Liver (tissue), 9 donors: ENCODE results near the gene CPO. TPM values are rescaled to one million over a fixed set of nuclear protein-coding genes. Genes with fewer than 3 reads are reported as not detected.

Experiments
- DNase-seq: peaks from one replicate; pipeline ENCODE4 v3.0.0-alpha.2; 2017; ENCODE audit warnings: low spot score
- H3K27ac ChIP-seq, 2 donors: one replicate each; pipeline ENCODE4 v1.7.0; 2013; ENCODE audit warnings: inconsistent platforms in 2 of 2, low read length in 2 of 2, control low read depth in 1 of 2, low read depth in 1 of 2, mild to moderate bottlenecking in 1 of 2
- H3K27me3 ChIP-seq, 4 donors: one replicate each; pipeline versions ENCODE4 v1.6.1 to v1.7.0; 2013; ENCODE audit warnings: low read length in 3 of 4, inconsistent platforms in 1 of 4, mild to moderate bottlenecking in 1 of 4, moderate library complexity in 1 of 4; ENCODE audit not compliant: control insufficient read depth in 4 of 4, insufficient read depth in 4 of 4
- H3K36me3 ChIP-seq, 4 donors: one replicate each; pipeline versions ENCODE4 v1.6.1 to v1.7.0; 2013; ENCODE audit warnings: low read length in 3 of 4, mild to moderate bottlenecking in 3 of 4, low read depth in 1 of 4, moderate library complexity in 1 of 4; ENCODE audit not compliant: control insufficient read depth in 4 of 4, insufficient read depth in 3 of 4
- H3K4me1 ChIP-seq, 4 donors: one replicate each; pipeline versions ENCODE4 v1.6.1 to v1.7.0; 2013; ENCODE audit warnings: low read length in 3 of 4, mild to moderate bottlenecking in 3 of 4, moderate library complexity in 1 of 4; ENCODE audit not compliant: control insufficient read depth in 4 of 4, insufficient read depth in 4 of 4
- H3K4me3 ChIP-seq, 3 donors: one replicate each; pipeline versions ENCODE4 v1.6.1 to v1.7.0; 2013; ENCODE audit warnings: low read length in 3 of 3, control low read depth in 1 of 3, low read depth in 1 of 3, mild to moderate bottlenecking in 1 of 3
- H3K9ac ChIP-seq, 2 donors: one replicate each; pipeline ENCODE4 v1.7.0; 2013; ENCODE audit warnings: low read length in 2 of 2, mild to moderate bottlenecking in 2 of 2, moderate library complexity in 2 of 2, control low read depth in 1 of 2, low read depth in 1 of 2
- H3K9me3 ChIP-seq, 4 donors: one replicate each; pipeline versions ENCODE4 v1.6.1 to v1.7.0; 2013; ENCODE audit warnings: low read length in 3 of 4; ENCODE audit not compliant: control insufficient read depth in 4 of 4
- EGR1 ChIP-seq, 2 donors: IDR thresholded peaks; 2 replicates each; pipeline ENCODE4 v1.6.1; 2016 to 2018; ENCODE audit warnings: antibody characterized with exemption in 2 of 2, low read depth in 2 of 2
- HNF4A ChIP-seq, 2 donors: conservative IDR thresholded peaks; 2 replicates each; pipeline ENCODE4 v1.6.1; 2016; ENCODE audit warnings: antibody characterized with exemption in 2 of 2, mild to moderate bottlenecking in 2 of 2
- HNF4G ChIP-seq: IDR thresholded peaks from 2 replicates; pipeline ENCODE4 v1.6.1; 2016; ENCODE audit warnings: antibody characterized with exemption
- JUND ChIP-seq, 2 donors: IDR thresholded peaks; 2 replicates each; pipeline ENCODE4 v1.6.1; 2016; ENCODE audit warnings: antibody characterized with exemption in 2 of 2
- NR2F2 ChIP-seq: IDR thresholded peaks from 2 replicates; pipeline ENCODE4 v1.6.1; 2016; ENCODE audit warnings: antibody characterized with exemption
- RAD21 ChIP-seq, 2 donors: IDR thresholded peaks; 2 replicates each; pipeline ENCODE4 v1.6.1; 2016; ENCODE audit warnings: antibody characterized with exemption in 2 of 2, mild to moderate bottlenecking in 2 of 2
- REST ChIP-seq: IDR thresholded peaks from 2 replicates; pipeline ENCODE4 v1.6.1; 2016; ENCODE audit warnings: antibody characterized with exemption, mild to moderate bottlenecking
- SP1 ChIP-seq: IDR thresholded peaks from 2 replicates; pipeline ENCODE4 v1.6.1; 2018; ENCODE audit warnings: antibody characterized with exemption, mild to moderate bottlenecking
- TAF1 ChIP-seq: conservative IDR thresholded peaks from 2 replicates; pipeline ENCODE4 v1.6.1; 2016; ENCODE audit warnings: antibody characterized with exemption, mild to moderate bottlenecking
- YY1 ChIP-seq: IDR thresholded peaks from 2 replicates; pipeline ENCODE4 v1.6.1; 2016; ENCODE audit warnings: antibody characterized with exemption, mild to moderate bottlenecking
- WGBS: extraction: QIAGEN DNeasy Blood & Tissue Kit; methylation state at CpG from one replicate; pipeline ENCODE4 v1.1.7; 2013; 5-methylcytosine and 5-hydroxymethylcytosine counted together
- polyA plus RNA-seq, 2 donors: library from polyadenylated mRNA; stranded (reverse) in 1 of 2; unstranded in 1 of 2; fragments of 200-250 nt in 1 of 2; fragments of >200 nt in 1 of 2; fragmentation: Nextera tagmentation in 1 of 2; extraction: Ambion mirVana in 1 of 2; gene quantifications; one replicate each; pipeline versions ENCODE4 v1.2.1 to v1.2.3, GENCODE V29; 2013 to 2015
- total RNA-seq, 2 donors: library from RNA; depleted of rRNA; stranded (reverse); fragments of >200 nt; gene quantifications; one replicate each; pipeline ENCODE4 v1.2.3, GENCODE V29; 2014
- TF ChIP-seq, protein P1 (sequence below): IDR thresholded peaks from 2 replicates; pipeline ENCODE4 v1.6.1; 2016; ENCODE audit warnings: antibody characterized with exemption
- TF ChIP-seq, protein P2 (sequence below): IDR thresholded peaks from 2 replicates; pipeline ENCODE4 v1.6.1; 2016; ENCODE audit warnings: antibody characterized with exemption
- TF ChIP-seq, protein P3 (sequence below): fragments of 150-350 bp; IDR thresholded peaks from 2 replicates; pipeline ENCODE4 v1.5.1; 2017; ENCODE audit warnings: improper control_type of control experiment, low read depth, low read length; ENCODE audit not compliant: missing input control
- TF ChIP-seq, protein P4 (sequence below): IDR thresholded peaks from 2 replicates; pipeline ENCODE4 v1.6.1; 2016; ENCODE audit warnings: antibody characterized with exemption
- donor health status: healthy.
- donor health status: healthy.
- donor health status: healthy.
- donor health status: healthy.
- donor health status: healthy.

CPO gene
- total and polyA plus RNA-seq, 4 donors, result 0.07 to 0.31 (median 0.25) TPM; not detected in 1

- H3K27ac ChIP-seq, result no peak overlapping the region
- WGBS, result 45% methylated on average over 2 of the region's 2 CpGs
These were observed 2.5 kb upstream of the CPO start for GRCh38 chr2:206936843-206937230.

DNA sequence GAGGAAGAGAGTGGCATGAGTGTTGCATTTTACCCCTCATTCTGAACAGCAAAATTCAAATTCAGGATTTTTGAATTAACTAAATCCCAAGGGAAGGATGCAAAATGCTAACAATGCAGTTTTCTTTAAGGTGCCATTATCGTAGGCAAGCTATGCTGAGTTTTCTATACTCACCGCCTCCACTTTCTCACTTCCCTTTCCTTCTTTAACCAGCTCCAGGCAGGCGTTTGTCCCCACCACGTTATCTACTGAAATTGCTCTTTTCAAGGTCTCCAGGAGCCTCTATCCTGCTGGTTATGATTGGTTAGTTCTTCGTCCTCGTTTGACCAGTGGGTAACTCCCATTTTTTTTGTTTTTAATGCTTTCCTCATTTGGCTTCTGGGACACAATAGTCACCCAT is 1.8 kb upstream of the CPO start:
- no peaks in the 10 kb centered on the region for H3K9me3 ChIP-seq
- H3K4me3 ChIP-seq, result no peak overlapping the region
- no peak overlapping the region for H3K27ac ChIP-seq
- no peaks in the 10 kb centered on the region for H3K4me1 ChIP-seq
- no peak for TF ChIP-seq EGR1 (IDR thresholded peaks at IDR 0.05; ENCODE audit: low read depth in 2 of 2)
- TF ChIP-seq, protein P1, sequence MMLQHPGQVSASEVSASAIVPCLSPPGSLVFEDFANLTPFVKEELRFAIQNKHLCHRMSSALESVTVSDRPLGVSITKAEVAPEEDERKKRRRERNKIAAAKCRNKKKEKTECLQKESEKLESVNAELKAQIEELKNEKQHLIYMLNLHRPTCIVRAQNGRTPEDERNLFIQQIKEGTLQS, result no peak
- TF ChIP-seq SP1, result no peak
- TF ChIP-seq, protein P2, sequence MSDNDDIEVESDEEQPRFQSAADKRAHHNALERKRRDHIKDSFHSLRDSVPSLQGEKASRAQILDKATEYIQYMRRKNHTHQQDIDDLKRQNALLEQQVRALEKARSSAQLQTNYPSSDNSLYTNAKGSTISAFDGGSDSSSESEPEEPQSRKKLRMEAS, result no peak
- no peak for TF ChIP-seq REST
- no peak for TF ChIP-seq JUND (IDR thresholded peaks at IDR 0.05)
- no peak for TF ChIP-seq YY1
- no peak for TF ChIP-seq HNF4G
- H3K36me3 ChIP-seq, result no peaks in the 10 kb centered on the region
- no peak overlapping the region for H3K9ac ChIP-seq
- H3K27me3 ChIP-seq, result no peaks in the 10 kb centered on the region
- DNase-seq, result no peak
- WGBS, result 74% methylated on average over 6 of the region's 6 CpGs

More at GRCh38 chr2:206936843-206937230, 2.5 kb upstream of the CPO start:
- Histone ChIP-seq H3K4me1 (no peaks in the 10 kb centered on the region), H3K9me3 (no peaks in the 10 kb centered on the region), H3K9ac (no peak overlapping the region), H3K27me3 (no peaks in the 10 kb centered on the region), H3K4me3 (no peak overlapping the region), H3K36me3 (no peaks in the 10 kb centered on the region)
- TF ChIP-seq, protein P3, sequence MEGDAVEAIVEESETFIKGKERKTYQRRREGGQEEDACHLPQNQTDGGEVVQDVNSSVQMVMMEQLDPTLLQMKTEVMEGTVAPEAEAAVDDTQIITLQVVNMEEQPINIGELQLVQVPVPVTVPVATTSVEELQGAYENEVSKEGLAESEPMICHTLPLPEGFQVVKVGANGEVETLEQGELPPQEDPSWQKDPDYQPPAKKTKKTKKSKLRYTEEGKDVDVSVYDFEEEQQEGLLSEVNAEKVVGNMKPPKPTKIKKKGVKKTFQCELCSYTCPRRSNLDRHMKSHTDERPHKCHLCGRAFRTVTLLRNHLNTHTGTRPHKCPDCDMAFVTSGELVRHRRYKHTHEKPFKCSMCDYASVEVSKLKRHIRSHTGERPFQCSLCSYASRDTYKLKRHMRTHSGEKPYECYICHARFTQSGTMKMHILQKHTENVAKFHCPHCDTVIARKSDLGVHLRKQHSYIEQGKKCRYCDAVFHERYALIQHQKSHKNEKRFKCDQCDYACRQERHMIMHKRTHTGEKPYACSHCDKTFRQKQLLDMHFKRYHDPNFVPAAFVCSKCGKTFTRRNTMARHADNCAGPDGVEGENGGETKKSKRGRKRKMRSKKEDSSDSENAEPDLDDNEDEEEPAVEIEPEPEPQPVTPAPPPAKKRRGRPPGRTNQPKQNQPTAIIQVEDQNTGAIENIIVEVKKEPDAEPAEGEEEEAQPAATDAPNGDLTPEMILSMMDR, result no peak
- TF ChIP-seq, protein P1, result no peak
- TF ChIP-seq HNF4G, result no peak
- TF ChIP-seq HNF4A (conservative IDR thresholded peaks at IDR 0.05), result no peak
- no peak for TF ChIP-seq EGR1 (IDR thresholded peaks at IDR 0.05; ENCODE audit: low read depth in 2 of 2)
- no peak for TF ChIP-seq RAD21 (IDR thresholded peaks at IDR 0.05)
- TF ChIP-seq NR2F2, result no peak
- TF ChIP-seq SP1, result no peak
- TF ChIP-seq, protein P4, sequence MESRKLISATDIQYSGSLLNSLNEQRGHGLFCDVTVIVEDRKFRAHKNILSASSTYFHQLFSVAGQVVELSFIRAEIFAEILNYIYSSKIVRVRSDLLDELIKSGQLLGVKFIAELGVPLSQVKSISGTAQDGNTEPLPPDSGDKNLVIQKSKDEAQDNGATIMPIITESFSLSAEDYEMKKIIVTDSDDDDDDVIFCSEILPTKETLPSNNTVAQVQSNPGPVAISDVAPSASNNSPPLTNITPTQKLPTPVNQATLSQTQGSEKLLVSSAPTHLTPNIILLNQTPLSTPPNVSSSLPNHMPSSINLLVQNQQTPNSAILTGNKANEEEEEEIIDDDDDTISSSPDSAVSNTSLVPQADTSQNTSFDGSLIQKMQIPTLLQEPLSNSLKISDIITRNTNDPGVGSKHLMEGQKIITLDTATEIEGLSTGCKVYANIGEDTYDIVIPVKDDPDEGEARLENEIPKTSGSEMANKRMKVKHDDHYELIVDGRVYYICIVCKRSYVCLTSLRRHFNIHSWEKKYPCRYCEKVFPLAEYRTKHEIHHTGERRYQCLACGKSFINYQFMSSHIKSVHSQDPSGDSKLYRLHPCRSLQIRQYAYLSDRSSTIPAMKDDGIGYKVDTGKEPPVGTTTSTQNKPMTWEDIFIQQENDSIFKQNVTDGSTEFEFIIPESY, result no peak
- TF ChIP-seq TAF1, result no peak
- no peak for TF ChIP-seq JUND (IDR thresholded peaks at IDR 0.05)
- TF ChIP-seq YY1, result no peak
- DNase-seq, result no peak
